Suprapubic skin (tissue), 3 donors: Measurements from ENCODE around the gene SLC8B1.

Experiments used
- EP300 ChIP-seq: sonication (generic); formaldehyde crosslinking; IDR thresholded peaks from one replicate; pipeline ENCODE4 v1.6.1; 2017; ENCODE audit warnings: antibody characterized with exemption
- POLR2A ChIP-seq, 2 donors: fragments of 450-650 bp; IDR thresholded peaks; one replicate each; pipeline ENCODE4 v1.6.1; 2017; ENCODE audit warnings: antibody characterized with exemption in 2 of 2, mild to moderate bottlenecking in 2 of 2, moderate library complexity in 2 of 2
- TF ChIP-seq, protein P1 (sequence below), 2 donors: fragments of 200-600 bp in 1 of 2; fragments of 450-650 bp in 1 of 2; sonication (generic) in 1 of 2; IDR thresholded peaks; one replicate each; pipeline ENCODE4 v1.5.1; 2016 to 2019; ENCODE audit warnings: antibody characterized with exemption in 2 of 2, mild to moderate bottlenecking in 1 of 2, moderate library complexity in 1 of 2

DNA sequence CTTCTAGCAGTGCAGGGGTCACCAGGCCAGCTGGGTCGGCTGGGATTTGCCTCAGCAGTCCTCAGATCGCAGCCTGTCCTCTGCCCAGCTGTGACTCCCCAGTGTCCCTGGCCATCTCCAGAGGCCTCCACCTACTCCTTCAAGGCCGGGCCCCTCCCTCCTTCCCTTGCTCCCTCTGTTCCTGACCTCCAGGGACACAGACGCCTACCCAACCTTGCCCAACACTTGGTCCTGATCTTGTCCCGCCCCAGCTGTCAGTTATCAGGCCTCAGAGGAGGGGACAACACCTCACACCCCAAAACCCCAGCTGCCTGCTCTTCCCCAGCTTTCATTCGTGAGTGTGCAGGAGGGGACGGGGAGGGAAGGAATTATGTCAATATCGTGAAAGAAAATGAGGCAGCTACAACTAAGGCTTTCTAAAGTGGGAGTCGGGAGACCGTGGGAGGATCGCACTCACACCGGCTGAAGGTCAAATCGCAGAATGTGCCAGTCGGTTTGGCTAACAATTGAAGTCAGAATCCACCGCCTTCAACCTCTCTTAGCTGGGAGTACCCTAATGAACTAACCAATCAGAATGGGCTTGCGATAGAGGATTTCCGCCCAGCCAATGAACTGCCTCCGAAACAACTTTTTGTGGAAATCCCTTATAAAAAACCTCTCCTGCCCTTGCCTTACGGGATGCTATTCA lies 14.1 kb upstream of the SLC8B1 start:
- TF ChIP-seq, protein P1, sequence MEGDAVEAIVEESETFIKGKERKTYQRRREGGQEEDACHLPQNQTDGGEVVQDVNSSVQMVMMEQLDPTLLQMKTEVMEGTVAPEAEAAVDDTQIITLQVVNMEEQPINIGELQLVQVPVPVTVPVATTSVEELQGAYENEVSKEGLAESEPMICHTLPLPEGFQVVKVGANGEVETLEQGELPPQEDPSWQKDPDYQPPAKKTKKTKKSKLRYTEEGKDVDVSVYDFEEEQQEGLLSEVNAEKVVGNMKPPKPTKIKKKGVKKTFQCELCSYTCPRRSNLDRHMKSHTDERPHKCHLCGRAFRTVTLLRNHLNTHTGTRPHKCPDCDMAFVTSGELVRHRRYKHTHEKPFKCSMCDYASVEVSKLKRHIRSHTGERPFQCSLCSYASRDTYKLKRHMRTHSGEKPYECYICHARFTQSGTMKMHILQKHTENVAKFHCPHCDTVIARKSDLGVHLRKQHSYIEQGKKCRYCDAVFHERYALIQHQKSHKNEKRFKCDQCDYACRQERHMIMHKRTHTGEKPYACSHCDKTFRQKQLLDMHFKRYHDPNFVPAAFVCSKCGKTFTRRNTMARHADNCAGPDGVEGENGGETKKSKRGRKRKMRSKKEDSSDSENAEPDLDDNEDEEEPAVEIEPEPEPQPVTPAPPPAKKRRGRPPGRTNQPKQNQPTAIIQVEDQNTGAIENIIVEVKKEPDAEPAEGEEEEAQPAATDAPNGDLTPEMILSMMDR (IDR thresholded peaks at IDR 0.05) = no peak
- TF ChIP-seq POLR2A (IDR thresholded peaks at IDR 0.05) (no peak), EP300 (no peak)
